ENCODE measurements around the gene CBLC. TPM values are rescaled to one million over a fixed set of nuclear protein-coding genes. Genes with fewer than 3 reads are reported as not detected.
A peak's percentile ranks its signal among the peaks of the same experiment; 100 is the strongest.

The CBLC gene
- total and polyA plus RNA-seq, 2 donors (not counting 1 experiment from before 2014, with no cell fraction given): not detected

GRCh38 chr19:44746946-44747738 lies 30.5 kb upstream of the CBLC start:
- H4K20me1 ChIP-seq (ENCODE audit: control insufficient read depth, insufficient read depth, low read length, poor library complexity, severe bottlenecking): no peaks in the 10 kb centered on the region
- H3K4me1 Mint-ChIP-seq: peaks cover 51% of the 10 kb centered on the region

More at GRCh38 chr19:44746946-44747738, 30.5 kb upstream of the CBLC start:
- DNase-seq (peak; percentile 89), ATAC-seq (ENCODE audit: low read depth) (peak; percentile 67)
- H3K27ac Mint-ChIP-seq: peak overlapping the region; percentile 93
- Histone ChIP-seq H3K9ac (ENCODE audit: low read length) (peak overlapping the region; percentile 72), H3K4me3 (ENCODE audit: control extremely low read depth in 1 of 5, extremely low read depth in 1 of 5, insufficient read depth in 1 of 5, low read depth in 2 of 5, low read length in 4 of 5) (peak overlapping the region; percentile 58 to 95 (median 81)), H3K27me3 (replicated peaks in 1 of 4; ENCODE audit: control extremely low read depth in 1 of 4, control insufficient read depth in 3 of 4, insufficient read depth in 4 of 4, low read length in 3 of 4) (no peaks in the 10 kb centered on the region), H3K4me2 (replicated peaks; ENCODE audit: low read depth, low read length, poor library complexity, severe bottlenecking) (peak overlapping the region; percentile 86), H3K4me1 (ENCODE audit: control insufficient read depth in 2 of 2, insufficient read depth in 2 of 2, low read length in 2 of 2) (peaks cover 42 to 56% of the 10 kb centered on the region in 2 donors), H3K9me3 (ENCODE audit: control extremely low read depth in 1 of 3, control insufficient read depth in 2 of 3, insufficient read depth in 1 of 3, low read length in 2 of 3) (no peaks in the 10 kb centered on the region), H2AFZ (ENCODE audit: insufficient read depth, low read depth, low read length, poor library complexity, severe bottlenecking) (peak overlapping the region; percentile 63), H3K79me2 (ENCODE audit: control insufficient read depth, insufficient read depth, low read length) (no peaks in the 10 kb centered on the region), H3K27ac (ENCODE audit: low read length in 2 of 2) (peak overlapping the region; percentile 84 to 89), H3K36me3 (replicated peaks in 1 of 2; ENCODE audit: control extremely low read depth in 1 of 2, control insufficient read depth in 1 of 2, extremely low read depth in 1 of 2, insufficient read depth in 2 of 2, low read length in 1 of 2) (peaks cover 0 to 6% of the 10 kb centered on the region in 2 experiments)
- H3K9me3 Mint-ChIP-seq (ENCODE audit: insufficient read depth): no peaks in the 10 kb centered on the region
- WGBS (ENCODE audit: insufficient coverage): 3% methylated on average over 10 of the region's 34 CpGs
- peak overlapping the region; percentile 95 for H3K4me3 Mint-ChIP-seq
- no peaks in the 10 kb centered on the region for H3K27me3 Mint-ChIP-seq
- CTCF ChIA-PET: interaction anchor here (1.0 to 1.1 kb wide), 2 partner anchors 23 kb away, joined by 3 to 4 read pairs; no protein-coding TSS in a partner anchor
- POLR2A ChIA-PET: interaction anchor here (1.0 kb wide), 1 partner anchor 143 kb away, joined by 5 read pairs; no protein-coding TSS in a partner anchor
- TF ChIP-seq, protein P1, sequence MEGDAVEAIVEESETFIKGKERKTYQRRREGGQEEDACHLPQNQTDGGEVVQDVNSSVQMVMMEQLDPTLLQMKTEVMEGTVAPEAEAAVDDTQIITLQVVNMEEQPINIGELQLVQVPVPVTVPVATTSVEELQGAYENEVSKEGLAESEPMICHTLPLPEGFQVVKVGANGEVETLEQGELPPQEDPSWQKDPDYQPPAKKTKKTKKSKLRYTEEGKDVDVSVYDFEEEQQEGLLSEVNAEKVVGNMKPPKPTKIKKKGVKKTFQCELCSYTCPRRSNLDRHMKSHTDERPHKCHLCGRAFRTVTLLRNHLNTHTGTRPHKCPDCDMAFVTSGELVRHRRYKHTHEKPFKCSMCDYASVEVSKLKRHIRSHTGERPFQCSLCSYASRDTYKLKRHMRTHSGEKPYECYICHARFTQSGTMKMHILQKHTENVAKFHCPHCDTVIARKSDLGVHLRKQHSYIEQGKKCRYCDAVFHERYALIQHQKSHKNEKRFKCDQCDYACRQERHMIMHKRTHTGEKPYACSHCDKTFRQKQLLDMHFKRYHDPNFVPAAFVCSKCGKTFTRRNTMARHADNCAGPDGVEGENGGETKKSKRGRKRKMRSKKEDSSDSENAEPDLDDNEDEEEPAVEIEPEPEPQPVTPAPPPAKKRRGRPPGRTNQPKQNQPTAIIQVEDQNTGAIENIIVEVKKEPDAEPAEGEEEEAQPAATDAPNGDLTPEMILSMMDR (IDR thresholded peaks at IDR 0.05): no peak
- no peak for TF ChIP-seq EZH2 (IDR thresholded peaks at IDR 0.05; ENCODE audit: borderline replicate concordance, insufficient read depth, low read depth, low read length, poor library complexity, severe bottlenecking)
- intact Hi-C loops (cut with micrococcal nuclease): loop anchor here (1.0 kb wide), 2 partner anchors 23 to 93 kb away; no protein-coding TSS in a partner anchor

All from B cell (primary cell).